HCT116 (cell line): ENCODE data around the gene SLC25A44.

Experiments used
- ATF3 ChIP-seq: IDR thresholded peaks from 2 replicates; pipeline ENCODE4 v1.6.1; 2012
- CTCF ChIP-seq, 3 experiments: fragments of 200-600 bp in 1 of 3; sonication (generic) in 1 of 3; IDR thresholded peaks in 2 of 3; conservative IDR thresholded peaks in 1 of 3; 2 replicates each; pipeline ENCODE4 v1.5.1; 2012 to 2017; ENCODE audit warnings: low read depth in 2 of 3, low read length in 2 of 3, antibody characterized with exemption in 1 of 3, borderline replicate concordance in 1 of 3, control low read depth in 1 of 3, mild to moderate bottlenecking in 1 of 3, mixed read lengths in 1 of 3, mixed run types in 1 of 3, moderate library complexity in 1 of 3; ENCODE audit not compliant: insufficient read depth in 1 of 3
- EZH2 ChIP-seq: fragments of 200-600 bp; sonication (generic); IDR thresholded peaks from 2 replicates; pipeline ENCODE4 v1.6.1; 2017; ENCODE audit warnings: antibody characterized with exemption, mixed run types
- FOSL1 ChIP-seq: IDR thresholded peaks from 2 replicates; pipeline ENCODE4 v1.6.1; 2012; ENCODE audit warnings: low read depth
- MAX ChIP-seq: IDR thresholded peaks from 2 replicates; pipeline ENCODE4 v1.6.1; 2012
- POLR2A ChIP-seq: IDR thresholded peaks from 2 replicates; pipeline ENCODE4 v1.7.0; 2011; ENCODE audit warnings: borderline replicate concordance; ENCODE audit not compliant: insufficient read depth, insufficient read length; ENCODE audit errors: extremely low read depth
- POLR2AphosphoS5 ChIP-seq: IDR thresholded peaks from 2 replicates; pipeline ENCODE4 v1.6.1; 2011; ENCODE audit warnings: mild to moderate bottlenecking, low read depth, low read length, moderate library complexity
- RAD21 ChIP-seq: IDR thresholded peaks from 2 replicates; pipeline ENCODE4 v1.6.1; 2012; ENCODE audit warnings: low read depth, mild to moderate bottlenecking
- REST ChIP-seq: IDR thresholded peaks from 2 replicates; pipeline ENCODE4 v1.6.1; 2012; ENCODE audit warnings: low read depth
- SIN3A ChIP-seq: IDR thresholded peaks from 2 replicates; pipeline ENCODE4 v1.6.1; 2012; ENCODE audit warnings: low read depth
- ZFX ChIP-seq: fragments of 450-650 bp; IDR thresholded peaks from 2 replicates; pipeline ENCODE4 v1.6.1; 2017

GRCh38 chr1:156198831-156199349 lies 5.0 kb downstream of the SLC25A44 start:
- TF ChIP-seq CTCF (IDR thresholded peaks at IDR 0.05 in 2 of 3, conservative IDR thresholded peaks at IDR 0.05 in 1 of 3; ENCODE audit: borderline replicate concordance in 1 of 3, insufficient read depth in 1 of 3, low read depth in 2 of 3, low read length in 2 of 3) (no peak), ATF3 (no peak), SIN3A (no peak), POLR2AphosphoS5 (no peak), ZFX (no peak), RAD21 (no peak), REST (no peak), MAX (no peak), FOSL1 (no peak), POLR2A (no peak), EZH2 (no peak)
